Large intestine (tissue), 3 donors: ENCODE results near the gene R3HDM2. TPM values are rescaled to one million over a fixed set of nuclear protein-coding genes. Genes with fewer than 3 reads are reported as not detected.
"Not testable (repeated sequence)": the region's sequence is repeated elsewhere in the genome, so short reads cannot be mapped to it uniquely, and the experiment has no call there.

Experiments
- DNase-seq, 2 donors: peaks; one replicate each; pipeline versions ENCODE4 v3.0.0 to v3.0.0-alpha.2; 2013
- H3K27ac ChIP-seq: one replicate; pipeline ENCODE4 v1.5.1; 2013; ENCODE audit warnings: low read length
- H3K27me3 ChIP-seq: 2 replicates; pipeline ENCODE4 v1.6.1; 2013; ENCODE audit warnings: low read length; ENCODE audit not compliant: control insufficient read depth, insufficient read depth
- H3K36me3 ChIP-seq: 2 replicates; pipeline ENCODE4 v1.6.1; 2013; ENCODE audit warnings: low read length; ENCODE audit not compliant: control insufficient read depth, insufficient read depth
- H3K4me1 ChIP-seq: one replicate; pipeline ENCODE4 v1.6.1; 2013; ENCODE audit warnings: low read length; ENCODE audit not compliant: control insufficient read depth, insufficient read depth
- H3K4me3 ChIP-seq: one replicate; pipeline ENCODE4 v1.5.1; 2013; ENCODE audit warnings: low read length
- H3K9me3 ChIP-seq: one replicate; pipeline ENCODE4 v1.6.1; 2013; ENCODE audit warnings: mild to moderate bottlenecking, low read depth, low read length, moderate library complexity; ENCODE audit not compliant: control insufficient read depth
- WGBS: methylation state at CpG from one replicate; pipeline ENCODE4 v1.1.5; 2013; ENCODE audit warnings: low lambda C conversion rate; ENCODE audit not compliant: insufficient coverage; 5-methylcytosine and 5-hydroxymethylcytosine counted together
- polyA plus RNA-seq: library from polyadenylated mRNA; unstranded; fragments of 120-200 nt; gene quantifications from one replicate; pipeline ENCODE4 v1.2.1, GENCODE V29; 2013

The R3HDM2 gene
- polyA plus RNA-seq, 1 donor, result 64.2 TPM

- H3K27ac ChIP-seq, result no peak overlapping the region
- peaks cover 2% of the 10 kb centered on the region for H3K36me3 ChIP-seq
- no peak for DNase-seq
- no peaks in the 10 kb centered on the region for H3K9me3 ChIP-seq
- no peaks in the 10 kb centered on the region for H3K4me1 ChIP-seq
- no peak overlapping the region for H3K4me3 ChIP-seq
- no peaks in the 10 kb centered on the region for H3K27me3 ChIP-seq
- WGBS, result no CpG with 5 or more reads among the region's 4 CpGs
Measured at GRCh38 chr12:57358646-57359045, 72.2 kb downstream of the R3HDM2 start.

GRCh38 chr12:57355734-57356133, 75.1 kb downstream of the R3HDM2 start:
- no peak for DNase-seq

DNA sequence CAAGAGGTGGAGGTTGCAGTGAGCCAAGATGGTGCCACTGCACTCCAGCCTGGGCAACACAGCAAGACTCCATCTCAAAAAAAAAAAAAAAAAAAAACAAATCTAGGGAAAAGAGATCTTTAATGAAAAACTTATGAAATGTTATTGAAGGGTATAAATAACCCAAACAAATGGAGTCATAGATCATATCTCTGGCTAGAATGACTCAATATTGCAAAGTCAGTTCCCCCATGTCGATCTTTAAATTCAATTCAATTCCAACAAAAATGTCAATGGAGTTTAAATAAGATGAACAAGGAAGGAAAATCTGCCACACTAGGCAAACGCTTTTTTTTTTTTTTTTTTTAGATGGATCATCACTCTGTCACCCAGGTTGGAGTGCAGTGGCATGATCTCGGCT, 78.7 kb downstream of the R3HDM2 start:
- no peaks in the 10 kb centered on the region for H3K27me3 ChIP-seq
- DNase-seq, result no peak
- no CpG with 5 or more reads among the region's 3 CpGs for WGBS
- no peak overlapping the region for H3K27ac ChIP-seq
- H3K4me3 ChIP-seq, result no peak overlapping the region
- peaks cover 4% of the 10 kb centered on the region for H3K36me3 ChIP-seq
- no peaks in the 10 kb centered on the region for H3K4me1 ChIP-seq
- H3K9me3 ChIP-seq, result no peaks in the 10 kb centered on the region

More at GRCh38 chr12:57355734-57356133, 75.1 kb downstream of the R3HDM2 start:
- no peak overlapping the region for H3K4me3 ChIP-seq
- no peaks in the 10 kb centered on the region for H3K9me3 ChIP-seq
- no peaks in the 10 kb centered on the region for H3K27me3 ChIP-seq
- peaks cover 6% of the 10 kb centered on the region for H3K36me3 ChIP-seq
- no peaks in the 10 kb centered on the region for H3K4me1 ChIP-seq
- H3K27ac ChIP-seq, result no peak overlapping the region

DNA sequence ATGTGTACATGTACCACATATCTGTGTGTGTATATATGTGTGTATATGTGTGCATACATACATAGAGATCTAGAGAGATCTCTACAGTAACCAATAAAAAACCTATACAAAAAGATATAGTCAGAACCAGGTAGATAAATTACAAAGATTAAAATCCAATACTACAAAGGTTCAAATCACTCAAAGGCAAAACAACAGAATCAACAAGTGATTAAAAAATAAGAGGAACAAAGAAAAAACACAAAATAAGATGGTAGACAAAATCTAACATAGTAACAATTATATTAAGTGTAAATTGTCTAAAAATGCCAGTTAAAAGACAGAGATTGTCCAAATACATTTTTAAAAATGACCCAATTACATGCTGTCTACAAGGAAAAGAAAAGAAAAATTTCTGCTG, 83.6 kb downstream of the R3HDM2 start:
- no peaks in the 10 kb centered on the region for H3K27me3 ChIP-seq
- no peaks in the 10 kb centered on the region for H3K9me3 ChIP-seq
- no peaks in the 10 kb centered on the region for H3K4me1 ChIP-seq
- DNase-seq, result no peak
- H3K36me3 ChIP-seq, result peaks cover 4% of the 10 kb centered on the region
- no peak overlapping the region for H3K4me3 ChIP-seq
- H3K27ac ChIP-seq, result no peak overlapping the region

DNA sequence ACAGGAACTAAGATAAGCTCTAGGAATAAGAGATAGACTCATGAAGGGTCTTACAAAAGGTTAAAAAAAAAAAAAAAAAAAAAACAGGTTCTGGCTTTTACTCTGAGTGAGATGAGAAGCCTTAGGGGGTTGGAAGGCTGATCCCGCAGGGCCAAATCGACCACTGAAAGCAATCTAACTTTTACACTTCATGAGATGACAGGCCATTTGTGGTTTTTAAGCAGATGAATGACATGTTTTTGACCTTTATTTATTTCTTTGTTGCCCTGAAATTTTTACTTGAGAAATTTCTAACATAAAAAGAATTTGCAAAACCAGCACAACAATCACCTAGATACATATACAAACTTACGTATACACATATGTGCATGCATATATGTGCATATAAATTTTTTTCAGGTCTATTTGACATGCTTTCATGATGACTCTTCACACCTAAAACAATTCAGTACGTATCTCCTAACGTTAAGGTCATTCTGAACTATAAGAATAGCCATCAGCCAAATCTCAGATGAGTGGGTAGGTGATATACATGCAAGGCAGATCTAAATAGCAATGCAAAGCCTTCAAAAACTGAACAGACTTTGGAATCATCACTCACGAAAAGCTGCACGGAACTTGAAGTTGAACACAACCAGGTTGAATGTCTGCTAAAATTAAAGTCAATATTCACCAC, 87.0 kb downstream of the R3HDM2 start:
- H3K4me3 ChIP-seq, result no peak overlapping the region
- H3K9me3 ChIP-seq, result no peaks in the 10 kb centered on the region
- H3K4me1 ChIP-seq, result no peaks in the 10 kb centered on the region
- DNase-seq, result no peak
- H3K27ac ChIP-seq, result no peak overlapping the region
- WGBS, result 92% methylated on average over 2 of the region's 7 CpGs
- no peaks in the 10 kb centered on the region for H3K27me3 ChIP-seq
- no peaks in the 10 kb centered on the region for H3K36me3 ChIP-seq

- Histone ChIP-seq H3K27ac (no peak overlapping the region), H3K9me3 (no peaks in the 10 kb centered on the region), H3K4me1 (no peaks in the 10 kb centered on the region), H3K4me3 (no peak overlapping the region), H3K27me3 (no peaks in the 10 kb centered on the region), H3K36me3 (no peaks in the 10 kb centered on the region)
- DNase-seq, result peak; percentile 16 to 22
- no CpG with 5 or more reads among the region's 7 CpGs for WGBS
Measured at GRCh38 chr12:57342207-57342691, 88.6 kb downstream of the R3HDM2 start.

- H3K36me3 ChIP-seq, result no peaks in the 10 kb centered on the region
- no CpG with 5 or more reads among the region's 7 CpGs for WGBS
- no peaks in the 10 kb centered on the region for H3K27me3 ChIP-seq
- no peak overlapping the region for H3K4me3 ChIP-seq
- H3K9me3 ChIP-seq, result no peaks in the 10 kb centered on the region
- H3K27ac ChIP-seq, result no peak overlapping the region
- H3K4me1 ChIP-seq, result no peaks in the 10 kb centered on the region
- no peak for DNase-seq
Measured at GRCh38 chr12:57341275-57341990, 89.4 kb downstream of the R3HDM2 start.

GRCh38 chr12:57340104-57340503, 90.7 kb downstream of the R3HDM2 start:
- Histone ChIP-seq H3K36me3 (no peaks in the 10 kb centered on the region), H3K4me3 (no peak overlapping the region), H3K27ac (no peak overlapping the region), H3K27me3 (no peaks in the 10 kb centered on the region), H3K9me3 (no peaks in the 10 kb centered on the region), H3K4me1 (no peaks in the 10 kb centered on the region)
- WGBS, result 0% methylated on average over 2 of the region's 3 CpGs
- peak; percentile 28 to 51 for DNase-seq

DNA sequence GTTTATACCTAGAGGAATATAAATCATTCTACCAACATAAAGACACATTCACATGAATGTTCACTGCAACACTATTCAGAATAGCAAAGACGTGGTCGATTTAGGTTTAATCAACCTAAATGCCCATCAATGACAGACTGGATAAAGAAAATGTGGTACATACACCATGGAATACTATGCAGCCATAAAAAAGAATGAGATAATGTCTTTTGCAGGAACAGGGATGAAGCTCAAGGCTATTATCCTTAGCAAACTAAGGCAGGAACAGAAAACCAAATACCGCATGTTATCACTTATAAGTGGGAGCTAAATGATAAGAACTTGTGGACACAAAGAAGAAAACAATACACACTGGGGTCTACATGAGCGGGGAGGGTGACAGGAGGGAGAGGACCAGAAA, 94.5 kb downstream of the R3HDM2 start:
- H3K27ac ChIP-seq, DNase-seq, H3K27me3 ChIP-seq, H3K36me3 ChIP-seq, H3K4me1 ChIP-seq, H3K4me3 ChIP-seq, H3K9me3 ChIP-seq: not testable (repeated sequence)
- 100% methylated on average over 1 of the region's 4 CpGs for WGBS

- Histone ChIP-seq H3K4me1 (no peaks in the 10 kb centered on the region), H3K9me3 (no peaks in the 10 kb centered on the region), H3K4me3 (no peak overlapping the region), H3K27me3 (no peaks in the 10 kb centered on the region), H3K36me3 (peaks cover 2% of the 10 kb centered on the region), H3K27ac (no peak overlapping the region)
- no CpG with 5 or more reads among the region's 1 CpG for WGBS
- no peak for DNase-seq
Measured at GRCh38 chr12:57334219-57334618, 96.6 kb downstream of the R3HDM2 start.
